CD4-positive, alpha-beta memory T cell (primary cell): ENCODE measurements around the gene USP53. TPM values are rescaled to one million over a fixed set of nuclear protein-coding genes. Genes with fewer than 3 reads are reported as not detected.
"Not testable (repeated sequence)": the region's sequence is repeated elsewhere in the genome, so short reads cannot be mapped to it uniquely, and the experiment has no call there.

Experiments
- CTCF ChIA-PET: fragments of 350-600 bp; sonication (Branson Sonifier 250); formaldehyde crosslinking; loops from one replicate; lab custom pipeline; 2021; ENCODE audit warnings: inconsistent platforms; ENCODE audit not compliant: partially characterized antibody; lab: Charles Lee
- POLR2A ChIA-PET: fragments of 350-600 bp; sonication (Branson Sonifier 250); formaldehyde crosslinking; loops from one replicate; lab custom pipeline; 2021; ENCODE audit not compliant: partially characterized antibody; lab: Charles Lee
- DNase-seq, 5 donors: peaks; one replicate each; pipeline versions ENCODE4 v3.0.0 to v3.0.0-alpha.2; 2020 to 2022; ENCODE audit warnings: mixed read lengths in 1 of 5
- H3K27ac ChIP-seq: one replicate; pipeline ENCODE4 v1.7.0; 2013; ENCODE audit warnings: low read depth, low read length
- H3K27me3 ChIP-seq: 2 replicates; pipeline ENCODE4 v1.7.0; 2013; ENCODE audit warnings: mild to moderate bottlenecking, low read length, moderate library complexity; ENCODE audit not compliant: insufficient read depth
- H3K36me3 ChIP-seq: 2 replicates; pipeline ENCODE4 v1.7.0; 2013; ENCODE audit warnings: mild to moderate bottlenecking, low read length, moderate library complexity; ENCODE audit not compliant: insufficient read depth
- H3K4me1 ChIP-seq: 2 replicates; pipeline ENCODE4 v1.7.0; 2013; ENCODE audit warnings: mild to moderate bottlenecking, low read length, moderate library complexity; ENCODE audit not compliant: insufficient read depth
- H3K4me3 ChIP-seq, 2 donors: one replicate each; pipeline ENCODE4 v1.7.0; 2013; ENCODE audit warnings: low read length in 2 of 2, mild to moderate bottlenecking in 1 of 2
- H3K9me3 ChIP-seq, 2 donors: one replicate each; pipeline ENCODE4 v1.7.0; 2013; ENCODE audit warnings: low read length in 2 of 2, control low read depth in 1 of 2; ENCODE audit not compliant: control insufficient read depth in 1 of 2
- H3K27ac Mint-ChIP-seq, 7 donors: one replicate each; pipeline ENCODE4 v1.8.0; 2020 to 2021; ENCODE audit warnings: mixed read lengths in 7 of 7, mild to moderate bottlenecking in 6 of 7, inconsistent platforms in 3 of 7, moderate library complexity in 3 of 7
- H3K27me3 Mint-ChIP-seq, 2 donors: one replicate each; pipeline ENCODE4 v1.8.0; 2020 to 2021; ENCODE audit warnings: mixed read lengths in 2 of 2
- H3K36me3 Mint-ChIP-seq, 2 donors: one replicate each; pipeline ENCODE4 v1.8.0; 2020 to 2021; ENCODE audit warnings: mixed read lengths in 2 of 2, inconsistent platforms in 1 of 2, mild to moderate bottlenecking in 1 of 2
- H3K4me1 Mint-ChIP-seq, 4 donors: one replicate each; pipeline ENCODE4 v1.8.0; 2020 to 2021; ENCODE audit warnings: mixed read lengths in 4 of 4, mild to moderate bottlenecking in 1 of 4
- H3K4me3 Mint-ChIP-seq, 8 donors: one replicate each; pipeline ENCODE4 v1.8.0; 2020 to 2021; ENCODE audit warnings: mixed read lengths in 8 of 8, mild to moderate bottlenecking in 7 of 8, moderate library complexity in 6 of 8, inconsistent platforms in 3 of 8
- H3K9me3 Mint-ChIP-seq, 8 donors: one replicate each; pipeline ENCODE4 v1.8.0; 2020 to 2021; ENCODE audit warnings: mixed read lengths in 8 of 8, mild to moderate bottlenecking in 5 of 8, inconsistent platforms in 3 of 8, moderate library complexity in 1 of 8
- intact Hi-C: fragments of 100-400 bp; cut with micrococcal nuclease; formaldehyde crosslinking; loops from one replicate; pipeline ENCODE4 v1.15.1; 2023
- polyA plus RNA-seq, 2 donors: library from polyadenylated mRNA; unstranded; fragments of 300-500 nt; fragmentation: Illumina TruSeq; gene quantifications; one replicate each; pipeline ENCODE4 v1.2.3, GENCODE V29; 2021
- total RNA-seq, 2 experiments: library from RNA; stranded (reverse); gene quantifications; one replicate each; pipeline ENCODE4 v1.2.3, GENCODE V29; 2021

The USP53 gene
- total and polyA plus RNA-seq, 4 experiments from 2014 or later = 5.3 to 28.9 (median 21.4) TPM

- H3K27ac Mint-ChIP-seq, H3K4me1 ChIP-seq, H3K27me3 ChIP-seq, H3K9me3 ChIP-seq, POLR2A ChIA-PET, H3K4me3 ChIP-seq, H3K9me3 Mint-ChIP-seq, H3K36me3 Mint-ChIP-seq, H3K27me3 Mint-ChIP-seq, intact Hi-C loops, H3K36me3 ChIP-seq, DNase-seq, H3K27ac ChIP-seq, CTCF ChIA-PET, H3K4me1 Mint-ChIP-seq, H3K4me3 Mint-ChIP-seq: not testable (repeated sequence)
Observed at GRCh38 chr4:119343293-119343692, 130.8 kb downstream of the USP53 start.

Other genes with a start within 250 kb of the USP53 start
- not detected for gene MYOZ2, start 76.9 kb upstream of the USP53 start, total RNA-seq
- not detected for gene MYOZ2, start 76.9 kb upstream of the USP53 start, polyA plus RNA-seq
- not detected for gene FABP2, start 109.4 kb downstream of the USP53 start, total RNA-seq
- gene FABP2, start 109.4 kb downstream of the USP53 start, polyA plus RNA-seq = under 1 TPM in 1 of 2 donors, not detected in 1; 0.21 TPM